ENCODE results near the gene TOR1B.

TOR1B gene

GRCh38 chr9:129809346-129809745 lies 6.4 kb downstream of the TOR1B start:
- no peak for DNase-seq (ENCODE audit: low read depth)
- no peak overlapping the region for H3K4me3 ChIP-seq (ENCODE audit: low read length)
- TF ChIP-seq, protein P1, sequence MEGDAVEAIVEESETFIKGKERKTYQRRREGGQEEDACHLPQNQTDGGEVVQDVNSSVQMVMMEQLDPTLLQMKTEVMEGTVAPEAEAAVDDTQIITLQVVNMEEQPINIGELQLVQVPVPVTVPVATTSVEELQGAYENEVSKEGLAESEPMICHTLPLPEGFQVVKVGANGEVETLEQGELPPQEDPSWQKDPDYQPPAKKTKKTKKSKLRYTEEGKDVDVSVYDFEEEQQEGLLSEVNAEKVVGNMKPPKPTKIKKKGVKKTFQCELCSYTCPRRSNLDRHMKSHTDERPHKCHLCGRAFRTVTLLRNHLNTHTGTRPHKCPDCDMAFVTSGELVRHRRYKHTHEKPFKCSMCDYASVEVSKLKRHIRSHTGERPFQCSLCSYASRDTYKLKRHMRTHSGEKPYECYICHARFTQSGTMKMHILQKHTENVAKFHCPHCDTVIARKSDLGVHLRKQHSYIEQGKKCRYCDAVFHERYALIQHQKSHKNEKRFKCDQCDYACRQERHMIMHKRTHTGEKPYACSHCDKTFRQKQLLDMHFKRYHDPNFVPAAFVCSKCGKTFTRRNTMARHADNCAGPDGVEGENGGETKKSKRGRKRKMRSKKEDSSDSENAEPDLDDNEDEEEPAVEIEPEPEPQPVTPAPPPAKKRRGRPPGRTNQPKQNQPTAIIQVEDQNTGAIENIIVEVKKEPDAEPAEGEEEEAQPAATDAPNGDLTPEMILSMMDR (IDR thresholded peaks at IDR 0.05; ENCODE audit: insufficient read depth, low read depth, low read length, missing control alignments) = no peak

- TF ChIP-seq, protein P1 (IDR thresholded peaks at IDR 0.05; ENCODE audit: insufficient read depth, low read depth, low read length, missing control alignments) = no peak
- H3K4me3 ChIP-seq (ENCODE audit: low read length) = no peak overlapping the region
Measured at GRCh38 chr9:129810116-129810515, 7.1 kb downstream of the TOR1B start.

GRCh38 chr9:129810788-129811187 lies 7.8 kb downstream of the TOR1B start:
- H3K4me3 ChIP-seq (ENCODE audit: low read length) = no peak overlapping the region
- no peak for DNase-seq (ENCODE audit: low read depth)
- TF ChIP-seq, protein P1 (IDR thresholded peaks at IDR 0.05; ENCODE audit: insufficient read depth, low read depth, low read length, missing control alignments) = no peak

More at GRCh38 chr9:129810116-129810515, 7.1 kb downstream of the TOR1B start:
- no peak for DNase-seq (ENCODE audit: low read depth)

- H3K4me3 ChIP-seq (ENCODE audit: low read length) = no peak overlapping the region
- TF ChIP-seq, protein P1 (IDR thresholded peaks at IDR 0.05; ENCODE audit: insufficient read depth, low read depth, low read length, missing control alignments) = no peak
- DNase-seq (ENCODE audit: low read depth) = no peak
Measured at GRCh38 chr9:129811967-129812363, 9.0 kb downstream of the TOR1B start.

GRCh38 chr9:129812385-129812784 lies 9.4 kb downstream of the TOR1B start:
- no peak overlapping the region for H3K4me3 ChIP-seq (ENCODE audit: low read length)
- DNase-seq (ENCODE audit: low read depth) = no peak
- TF ChIP-seq, protein P1 (IDR thresholded peaks at IDR 0.05; ENCODE audit: insufficient read depth, low read depth, low read length, missing control alignments) = no peak

DNA sequence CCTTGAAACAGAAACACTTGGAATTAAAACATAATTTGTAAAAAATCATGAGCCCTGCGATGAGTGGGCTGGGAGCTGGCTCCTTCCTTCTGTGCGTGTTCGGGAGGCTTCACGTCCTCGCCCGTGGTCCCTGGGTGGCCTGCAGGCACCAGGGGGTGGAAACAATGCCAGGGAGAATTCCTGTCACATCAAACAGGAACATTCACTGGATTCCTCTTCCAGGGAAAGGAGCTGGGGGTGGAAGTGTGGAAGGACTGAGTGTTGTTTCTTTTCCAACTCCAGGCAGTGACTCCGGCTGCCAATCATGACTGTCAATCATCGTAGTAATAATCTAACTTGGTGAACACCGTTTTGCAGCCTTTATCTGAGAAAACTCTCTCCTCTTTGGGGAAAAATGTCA lies 10.7 kb downstream of the TOR1B start:
- TF ChIP-seq, protein P1 (IDR thresholded peaks at IDR 0.05; ENCODE audit: insufficient read depth, low read depth, low read length, missing control alignments) = no peak
- DNase-seq (ENCODE audit: low read depth) = no peak
- no peak overlapping the region for H3K4me3 ChIP-seq (ENCODE audit: low read length)

GRCh38 chr9:129814432-129815223 lies 11.6 kb downstream of the TOR1B start:
- TF ChIP-seq, protein P1 (IDR thresholded peaks at IDR 0.05; ENCODE audit: insufficient read depth, low read depth, low read length, missing control alignments) = no peak
- DNase-seq (ENCODE audit: low read depth) = no peak
- no peak overlapping the region for H3K4me3 ChIP-seq (ENCODE audit: low read length)

Data from epithelial cell of esophagus (primary cell).